HUDEP-2 (cell line): ENCODE measurements around the gene LPXN.
"Not testable (repeated sequence)": the region's sequence is repeated elsewhere in the genome, so short reads cannot be mapped to it uniquely, and the experiment has no call there.

ENCODE experiments used
- DNase-seq, 76 experiments: peaks; one replicate each; lab custom pipeline; 2025; ENCODE audit not compliant: unreplicated experiment in 76 of 76; lab: John Stamatoyannopoulos, UW

LPXN gene

DNA sequence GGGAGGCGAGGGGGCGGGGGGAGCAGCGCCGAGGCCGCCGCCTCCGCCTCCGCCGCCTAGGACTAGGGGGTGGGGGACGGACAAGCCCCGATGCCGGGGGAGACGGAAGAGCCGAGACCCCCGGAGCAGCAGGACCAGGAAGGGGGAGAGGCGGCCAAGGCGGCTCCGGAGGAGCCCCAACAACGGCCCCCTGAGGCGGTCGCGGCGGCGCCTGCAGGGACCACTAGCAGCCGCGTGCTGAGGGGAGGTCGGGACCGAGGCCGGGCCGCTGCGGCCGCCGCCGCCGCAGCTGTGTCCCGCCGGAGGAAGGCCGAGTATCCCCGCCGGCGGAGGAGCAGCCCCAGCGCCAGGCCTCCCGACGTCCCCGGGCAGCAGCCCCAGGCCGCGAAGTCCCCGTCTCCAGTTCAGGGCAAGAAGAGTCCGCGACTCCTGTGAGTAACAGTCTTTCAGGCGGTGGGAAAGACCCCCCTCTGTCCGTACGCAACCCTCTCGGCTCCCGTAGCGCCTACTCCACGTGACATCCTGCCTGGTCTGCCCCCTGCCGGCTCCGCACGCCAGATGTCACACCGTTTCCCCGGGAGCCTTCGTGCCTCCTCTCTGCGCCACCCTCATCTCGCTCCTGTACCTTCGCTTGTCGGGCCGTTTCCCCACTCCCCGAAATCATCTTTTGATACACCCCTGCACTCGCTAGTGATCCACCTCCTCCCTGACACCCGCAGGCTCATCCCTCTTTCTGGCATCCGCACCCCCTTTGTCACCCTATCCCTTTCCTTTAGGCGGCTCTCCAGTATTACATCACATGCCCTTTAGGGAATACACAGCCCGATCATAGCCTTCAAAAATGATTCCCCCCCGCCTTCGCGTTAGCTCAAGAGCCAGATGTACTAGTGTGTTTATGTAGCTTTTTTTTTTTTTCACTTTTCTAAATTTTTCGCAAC lies 3.8 kb upstream of the LPXN start:
- DNase-seq = peak in 75 of 76 experiments; percentile 30 to 88 (median 79)

DNA sequence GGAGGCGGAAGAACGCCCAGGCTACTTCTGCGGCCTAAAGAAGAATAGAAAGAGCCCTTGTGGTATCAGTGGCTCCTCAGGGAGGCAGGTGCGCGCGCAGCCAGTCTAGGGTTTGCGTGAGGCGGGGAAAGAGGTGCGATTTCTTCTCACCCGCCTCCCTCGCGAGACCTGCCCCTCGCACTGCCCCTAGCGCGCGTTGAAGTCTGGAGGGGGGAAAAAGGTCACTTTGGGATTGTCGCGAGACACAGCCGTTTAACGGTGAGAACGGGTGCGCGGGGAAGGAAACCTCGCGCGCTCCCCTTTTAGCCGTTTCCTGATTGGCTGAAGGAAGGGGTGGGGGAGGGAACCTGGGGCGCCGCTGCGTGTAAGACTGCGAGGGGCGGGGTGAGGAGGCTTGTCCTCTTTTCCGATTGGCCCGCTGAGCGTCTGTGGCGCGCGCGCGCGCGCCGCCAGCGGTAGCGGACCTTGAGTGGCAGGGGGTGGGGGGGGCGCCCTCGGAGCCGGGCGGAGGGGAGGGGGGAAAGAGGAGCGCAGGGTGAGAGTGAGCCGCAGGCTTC lies 3.1 kb upstream of the LPXN start, which contains the start of gene ZFP91:
Gene ZFP91 (plus strand): TSS at position 429 of the 557 bp plus-strand sequence. CDS start 219 bp downstream, outside the sequence.
- DNase-seq = peak; percentile 39 to 97 (median 93)

- peak in 75 of 76 experiments; percentile 74 to 97 (median 92) for DNase-seq
These were observed 2.5 kb upstream of the LPXN start for GRCh38 chr11:58578136-58578634.

DNA sequence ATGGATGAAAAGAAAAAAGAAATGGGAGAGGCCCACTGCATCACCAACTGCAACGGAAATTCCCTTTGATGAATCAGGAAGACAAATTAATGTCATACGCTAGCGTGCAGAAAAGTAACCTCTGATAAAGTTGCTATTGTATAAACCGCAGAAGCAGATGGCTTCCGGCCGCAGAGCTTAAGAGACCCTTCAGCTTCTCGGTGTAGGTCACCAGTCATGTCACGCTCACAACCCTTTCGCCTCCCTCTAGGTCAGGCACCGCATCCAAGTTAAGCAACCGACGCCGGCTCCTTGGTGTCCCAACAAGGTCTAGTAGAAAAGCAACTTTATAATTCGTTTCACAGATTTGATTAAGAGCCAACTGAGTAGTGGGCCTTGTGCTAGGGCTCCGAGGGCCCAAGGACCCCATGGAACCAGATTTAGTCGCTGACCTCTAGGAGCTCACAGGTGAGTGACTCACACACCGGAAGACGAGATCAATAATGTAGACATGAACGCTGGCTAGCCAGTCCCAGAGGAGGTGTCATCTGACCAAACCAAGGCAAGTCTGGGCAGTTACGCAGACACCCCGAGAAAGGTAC lies 2.0 kb upstream of the LPXN start:
- peak in 19 of 76 experiments; percentile 22 to 58 (median 40) for DNase-seq

DNA sequence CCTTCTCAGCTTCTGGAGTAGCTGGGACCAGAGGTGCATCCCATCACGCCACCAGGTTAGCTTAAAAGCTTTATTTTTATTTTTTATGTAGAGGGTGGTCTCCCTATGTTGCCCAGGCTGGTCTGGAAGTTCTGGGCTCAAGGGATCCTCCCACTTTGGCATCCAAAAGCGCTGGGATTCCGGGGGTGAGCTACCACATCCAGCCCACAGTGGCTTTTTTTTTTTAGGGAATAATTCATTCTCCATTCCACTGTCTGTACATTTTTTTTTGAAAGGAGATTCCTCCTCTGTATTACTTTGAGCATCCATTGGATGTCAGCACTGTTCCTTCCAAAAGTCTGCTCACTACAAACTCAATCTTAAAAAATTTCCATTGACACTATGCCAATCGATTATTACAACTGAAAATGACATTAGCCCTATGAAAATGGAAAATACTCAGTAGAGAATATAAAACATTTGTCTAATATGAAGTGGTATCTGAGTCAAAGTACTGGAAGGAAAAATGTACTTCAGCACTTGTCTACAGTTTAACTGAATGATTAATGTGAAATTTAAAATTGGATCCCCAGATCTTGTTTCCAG lies 1.3 kb upstream of the LPXN start:
- DNase-seq = peak in 13 of 76 experiments; percentile 2 to 41 (median 12)

DNA sequence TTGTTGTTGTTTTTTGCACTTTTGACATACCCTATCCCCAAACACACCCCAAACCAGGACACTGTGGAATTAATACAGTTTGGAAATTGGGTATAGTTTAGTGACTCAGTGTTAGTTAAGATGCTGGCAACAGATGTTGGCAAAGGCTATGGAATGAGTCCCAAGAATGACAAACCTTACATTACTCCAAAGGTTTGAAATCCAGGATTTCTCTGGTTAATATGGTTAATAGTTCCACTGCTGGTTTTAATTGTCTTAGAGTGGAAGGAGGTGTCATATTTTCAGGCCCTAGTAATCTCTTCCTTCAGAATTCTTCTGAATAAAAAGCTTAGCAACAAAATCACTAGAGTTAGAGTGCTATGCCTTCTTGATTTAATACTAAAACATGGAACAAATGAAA lies 775 bp downstream of the LPXN start:
- DNase-seq = no peak

GRCh38 chr11:58573451-58574104 lies 2.1 kb downstream of the LPXN start:
- DNase-seq = no peak

DNA sequence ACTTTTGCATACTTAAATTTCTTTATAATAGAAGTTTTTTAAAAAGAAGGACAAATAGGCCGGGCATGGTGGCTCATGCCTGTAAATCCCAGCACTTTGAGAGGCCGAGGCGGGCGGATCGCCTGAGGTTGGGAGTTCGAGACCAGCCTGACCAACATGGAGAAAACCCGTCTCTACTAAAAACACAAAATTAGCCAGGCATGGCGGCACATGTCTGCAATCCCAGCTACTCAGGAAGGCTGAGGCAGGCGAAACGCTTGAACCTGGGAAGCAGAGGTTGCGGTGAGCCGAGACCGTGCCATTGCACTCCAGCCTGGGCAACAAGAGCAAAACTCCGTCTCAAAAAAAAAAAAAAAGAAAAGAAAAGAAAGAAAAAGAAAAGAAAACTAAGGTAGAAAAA lies 2.8 kb downstream of the LPXN start:
- DNase-seq = not testable (repeated sequence)

DNA sequence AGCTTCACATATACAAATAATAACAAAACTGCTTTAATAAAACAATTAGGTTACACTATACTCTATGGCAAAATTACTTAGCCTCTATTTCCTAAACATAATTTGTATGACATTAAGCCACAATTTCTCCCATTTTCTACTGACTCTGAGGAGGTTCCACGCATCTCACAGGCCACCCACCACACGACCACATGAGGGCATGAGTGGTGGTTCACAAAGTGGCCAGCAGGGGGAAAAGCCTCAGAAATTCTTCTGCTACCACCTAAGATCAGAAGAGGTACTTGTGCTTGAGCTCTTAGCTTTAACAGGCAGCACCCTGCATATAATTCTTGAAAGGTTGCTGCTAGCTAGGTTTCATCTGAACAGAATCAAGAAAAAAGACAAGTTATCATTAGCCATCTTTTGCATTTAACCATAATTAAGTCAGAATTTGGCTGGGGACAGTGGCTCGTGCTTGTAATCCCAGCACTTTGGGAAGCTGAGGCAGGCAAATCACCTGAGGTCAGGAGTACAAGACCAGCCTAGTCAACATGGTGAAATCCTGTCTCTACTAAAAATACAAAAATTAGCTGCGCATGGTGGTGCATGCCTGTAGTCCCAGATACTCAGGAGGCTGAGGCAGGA lies 7.7 kb downstream of the LPXN start:
- peak in 52 of 76 experiments; percentile 1 to 61 (median 30) for DNase-seq

GRCh38 chr11:58564231-58564630 lies 11.4 kb downstream of the LPXN start:
- no peak for DNase-seq

- DNase-seq = no peak
These were observed 13.3 kb downstream of the LPXN start for GRCh38 chr11:58562375-58562800.

DNA sequence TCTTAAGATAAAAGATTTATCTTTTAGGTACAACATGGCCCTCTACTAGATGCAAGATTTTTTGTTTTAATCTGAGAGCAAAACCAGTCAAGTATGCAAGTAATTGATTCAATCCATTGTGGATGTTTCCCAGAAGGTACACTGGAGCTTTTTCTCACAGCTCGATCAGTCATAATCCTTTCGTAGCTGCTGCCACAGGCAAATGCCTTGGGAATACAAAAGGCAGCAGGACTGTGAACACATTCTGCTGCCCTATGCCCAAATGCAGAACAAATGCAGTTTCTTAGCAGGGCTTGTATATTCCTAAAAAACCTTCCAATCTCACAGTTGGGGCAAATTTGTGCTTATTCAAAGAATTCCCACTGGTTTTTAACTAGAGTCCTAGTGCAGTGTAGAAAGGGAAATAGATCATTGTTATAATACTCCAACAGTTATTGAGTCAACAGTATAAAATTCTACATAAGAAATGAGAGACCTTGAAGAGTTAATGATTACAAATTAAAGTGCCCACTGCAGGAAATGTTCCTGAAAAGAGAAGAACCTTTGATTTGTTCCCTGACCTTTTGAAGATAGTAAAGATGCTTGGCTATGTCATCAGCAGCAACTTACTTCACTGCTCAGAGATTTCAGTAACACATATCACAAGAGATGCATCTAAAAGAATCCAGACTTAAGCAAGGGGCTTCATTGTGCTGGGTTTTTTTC lies 14.1 kb downstream of the LPXN start:
- DNase-seq = no peak

- no peak for DNase-seq
These were observed 14.8 kb downstream of the LPXN start for GRCh38 chr11:58560842-58561241.

- no peak for DNase-seq
These were observed 26.0 kb downstream of the LPXN start for GRCh38 chr11:58549644-58550043.

DNA sequence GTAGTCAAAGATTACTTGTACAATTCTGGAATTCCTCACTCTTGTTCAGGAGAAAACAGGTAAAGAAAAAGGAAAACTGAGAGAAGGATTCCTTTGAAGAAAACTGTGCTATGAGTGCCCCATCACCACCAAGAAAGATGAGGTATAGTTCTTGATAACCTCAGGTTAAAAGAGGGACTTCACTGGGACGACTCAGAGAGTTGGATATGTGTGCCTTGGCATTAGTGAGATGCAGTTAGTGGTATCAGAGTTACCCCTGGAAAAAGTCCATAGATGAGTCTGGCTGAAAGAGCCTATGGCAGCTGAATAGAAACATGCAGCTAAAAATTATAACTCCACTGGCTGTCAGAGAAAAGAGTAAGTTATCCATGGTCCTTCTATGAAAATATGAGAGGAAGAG lies 28.8 kb downstream of the LPXN start:
- no peak for DNase-seq

GRCh38 chr11:58531865-58532341 lies 43.8 kb downstream of the LPXN start:
- no peak for DNase-seq

- DNase-seq = no peak
These were observed 45.4 kb downstream of the LPXN start for GRCh38 chr11:58530236-58530635.

DNA sequence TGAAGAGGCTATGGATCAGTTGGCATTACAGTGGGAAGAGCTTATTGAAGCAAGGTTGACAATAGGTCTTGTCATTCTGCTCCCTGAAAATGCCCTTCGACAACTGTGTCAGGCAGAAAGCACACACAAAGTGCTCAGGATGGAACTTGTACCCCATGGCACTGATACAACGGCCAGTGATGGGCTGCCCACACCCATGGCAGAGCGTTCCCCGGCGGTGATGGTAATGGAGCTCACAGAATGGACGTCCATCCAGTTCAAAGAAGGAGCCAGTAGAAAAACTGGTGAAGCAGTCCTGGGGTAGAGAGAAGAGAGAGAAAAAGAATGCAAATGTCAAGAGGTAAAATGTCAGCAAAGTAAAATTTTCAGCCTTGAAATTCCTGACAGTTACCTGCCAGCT lies 48.2 kb downstream of the LPXN start:
- no peak for DNase-seq

- DNase-seq = no peak
These were observed 48.9 kb downstream of the LPXN start for GRCh38 chr11:58526721-58527120.
